HCT116 (cell line): ENCODE measurements around the gene TTC38.

Experiments
- ATF3 ChIP-seq: IDR thresholded peaks from 2 replicates; pipeline ENCODE4 v1.6.1; 2012
- CBX3 ChIP-seq: IDR thresholded peaks from 2 replicates; pipeline ENCODE4 v1.6.1; 2012; ENCODE audit warnings: low read depth
- CTCF ChIP-seq, 3 experiments: fragments of 200-600 bp in 1 of 3; sonication (generic) in 1 of 3; IDR thresholded peaks in 2 of 3; conservative IDR thresholded peaks in 1 of 3; 2 replicates each; pipeline ENCODE4 v1.5.1; 2012 to 2017; ENCODE audit warnings: low read depth in 2 of 3, low read length in 2 of 3, antibody characterized with exemption in 1 of 3, borderline replicate concordance in 1 of 3, control low read depth in 1 of 3, mild to moderate bottlenecking in 1 of 3, mixed read lengths in 1 of 3, mixed run types in 1 of 3, moderate library complexity in 1 of 3; ENCODE audit not compliant: insufficient read depth in 1 of 3
- EZH2 ChIP-seq: fragments of 200-600 bp; sonication (generic); IDR thresholded peaks from 2 replicates; pipeline ENCODE4 v1.6.1; 2017; ENCODE audit warnings: antibody characterized with exemption, mixed run types
- SRF ChIP-seq: IDR thresholded peaks from 2 replicates; pipeline ENCODE4 v1.6.1; 2012; ENCODE audit warnings: low read depth

GRCh38 chr22:46295277-46295971, 27.6 kb downstream of the TTC38 start:
- no peak for TF ChIP-seq SRF
- TF ChIP-seq CBX3 = no peak
- TF ChIP-seq ATF3 = no peak
- no peak for TF ChIP-seq CTCF (IDR thresholded peaks at IDR 0.05 in 2 of 3, conservative IDR thresholded peaks at IDR 0.05 in 1 of 3; ENCODE audit: borderline replicate concordance in 1 of 3, insufficient read depth in 1 of 3, low read depth in 2 of 3, low read length in 2 of 3)
- TF ChIP-seq EZH2 = no peak
